HCT116 (cell line): ENCODE data around the gene SUGCT. TPM values are rescaled to one million over a fixed set of nuclear protein-coding genes. Genes with fewer than 3 reads are reported as not detected.

Experiments
- ATAC-seq: fragments of 200-7000 bp; cut with Tn5 transposase; 2 replicates; pipeline ENCODE4 v1.9.1; 2020; ENCODE audit warnings: mild to moderate bottlenecking, moderate library complexity
- BruUV-seq: library from RNA; stranded (reverse); fragments of 400-500 nt; replicated peaks from 2 replicates; lab custom pipeline; 2021; lab: Mats Ljungman, UMichigan
- CTCF ChIA-PET: fragments of 300-600 bp; sonication (Branson Sonifier 250); formaldehyde crosslinking; loops from one replicate; lab custom pipeline; 2021; ENCODE audit warnings: antibody characterized with exemption; lab: Charles Lee
- POLR2A ChIA-PET: fragments of 300-600, 350-600 bp; sonication (Branson Sonifier 250); formaldehyde crosslinking; loops from one replicate; lab custom pipeline; 2021; ENCODE audit warnings: antibody characterized with exemption; lab: Charles Lee
- RAD21 ChIA-PET, 2 experiments: fragments of 300-600 bp; sonication (Branson Sonifier 250); formaldehyde crosslinking; loops; one replicate each; lab custom pipeline; 2023; ENCODE audit warnings: low total read pairs in 2 of 2; ENCODE audit not compliant: uncharacterized antibody in 2 of 2, unreplicated experiment in 2 of 2, low non-redundant PET in 1 of 2; lab: Charles Lee
- DNase-seq: peaks from one replicate; pipeline ENCODE4 v3.0.0-alpha.2; 2010; ENCODE audit warnings: low read depth, low spot score
- H2AFZ ChIP-seq: fragments of 200-600 bp; shearing (Covaris generic), sonication (generic); 2 replicates; pipeline ENCODE4 v1.6.1; 2017; ENCODE audit warnings: low read depth, mixed run types, mixed read lengths, antibody characterized with exemption, low read length; ENCODE audit not compliant: poor library complexity, severe bottlenecking
- H3K27ac ChIP-seq: 2 replicates; pipeline ENCODE4 v1.5.1; 2012; ENCODE audit warnings: low read depth, low read length
- H3K27me3 ChIP-seq: fragments of 200-600 bp; sonication (generic); 2 replicates; pipeline ENCODE4 v1.6.1; 2016; ENCODE audit warnings: mixed run types, low read length, mixed read lengths; ENCODE audit not compliant: insufficient read depth
- H3K36me3 ChIP-seq, 2 experiments: fragments of 200-500 bp in 1 of 2; fragments of 200-600 bp in 1 of 2; sonication (Bioruptor generic) in 1 of 2; sonication (generic) in 1 of 2; 2 replicates each; pipeline versions ENCODE4 v1.5.1 to v1.6.1; 2014 to 2016; ENCODE audit warnings: low read length in 2 of 2, inconsistent platforms in 1 of 2, mixed read lengths in 1 of 2, mixed run types in 1 of 2; ENCODE audit not compliant: insufficient read depth in 2 of 2, control insufficient read depth in 1 of 2
- H3K4me1 ChIP-seq, 2 experiments: fragments of 200-600 bp in 1 of 2; sonication (generic) in 1 of 2; 2 replicates each; pipeline versions ENCODE4 v1.5.1 to v1.6.1; 2012 to 2017; ENCODE audit warnings: low read length in 2 of 2, inconsistent platforms in 1 of 2, mild to moderate bottlenecking in 1 of 2, mixed read lengths in 1 of 2, mixed run types in 1 of 2, moderate library complexity in 1 of 2; ENCODE audit not compliant: insufficient read depth in 2 of 2, control insufficient read depth in 1 of 2
- H3K4me2 ChIP-seq: fragments of 200-600 bp; sonication (generic); 2 replicates; pipeline ENCODE4 v1.6.1; 2017; ENCODE audit warnings: mixed run types, low read length, mixed read lengths
- H3K4me3 ChIP-seq, 2 experiments: fragments of 200-600 bp in 1 of 2; sonication (generic) in 1 of 2; replicated peaks in 1 of 2; 2 replicates each; pipeline ENCODE4 v1.5.1; 2011 to 2016; ENCODE audit warnings: low read length in 2 of 2, control low read depth in 1 of 2, low read depth in 1 of 2, mild to moderate bottlenecking in 1 of 2, mixed read lengths in 1 of 2, mixed run types in 1 of 2
- H3K79me2 ChIP-seq: fragments of 200-600 bp; sonication (generic); 2 replicates; pipeline ENCODE4 v1.6.1; 2017; ENCODE audit warnings: mild to moderate bottlenecking, mixed run types, low read length, moderate library complexity, mixed read lengths; ENCODE audit not compliant: insufficient read depth
- H3K9ac ChIP-seq: fragments of 200-600 bp; sonication (generic); 2 replicates; pipeline ENCODE4 v1.6.1; 2016; ENCODE audit warnings: low read length, mixed read lengths
- H3K9me2 ChIP-seq: fragments of 200-600 bp; sonication (generic), shearing (Covaris generic); 2 replicates; pipeline ENCODE4 v1.6.1; 2017; ENCODE audit warnings: mixed run types, mild to moderate bottlenecking, moderate library complexity; ENCODE audit not compliant: insufficient read depth
- H3K9me3 ChIP-seq, 2 experiments: fragments of 200-500 bp in 1 of 2; fragments of 200-600 bp in 1 of 2; sonication (Bioruptor generic) in 1 of 2; sonication (generic) in 1 of 2; 2 replicates each; pipeline ENCODE4 v1.6.1; 2014 to 2017; ENCODE audit warnings: low read length in 2 of 2, mixed read lengths in 2 of 2, inconsistent platforms in 1 of 2, low read depth in 1 of 2, mild to moderate bottlenecking in 1 of 2, mixed run types in 1 of 2, moderate library complexity in 1 of 2; ENCODE audit not compliant: control insufficient read depth in 1 of 2, insufficient read depth in 1 of 2
- H4K20me1 ChIP-seq: fragments of 200-600 bp; sonication (generic), shearing (Covaris generic); 2 replicates; pipeline ENCODE4 v1.6.1; 2017; ENCODE audit warnings: mixed run types, mild to moderate bottlenecking, moderate library complexity; ENCODE audit not compliant: insufficient read depth
- CEBPB ChIP-seq: IDR thresholded peaks from 2 replicates; pipeline ENCODE4 v1.6.1; 2012; ENCODE audit warnings: low read depth
- EGR1 ChIP-seq: IDR thresholded peaks from 2 replicates; pipeline ENCODE4 v1.6.1; 2012; ENCODE audit warnings: low read depth
- ELF1 ChIP-seq: IDR thresholded peaks from 2 replicates; pipeline ENCODE4 v1.6.1; 2012; ENCODE audit warnings: low read depth, borderline replicate concordance
- EZH2 ChIP-seq: fragments of 200-600 bp; sonication (generic); IDR thresholded peaks from 2 replicates; pipeline ENCODE4 v1.6.1; 2017; ENCODE audit warnings: antibody characterized with exemption, mixed run types
- FOSL1 ChIP-seq: IDR thresholded peaks from 2 replicates; pipeline ENCODE4 v1.6.1; 2012; ENCODE audit warnings: low read depth
- JUND ChIP-seq: IDR thresholded peaks from 2 replicates; pipeline ENCODE4 v1.6.1; 2012
- POLR2AphosphoS5 ChIP-seq: IDR thresholded peaks from 2 replicates; pipeline ENCODE4 v1.6.1; 2011; ENCODE audit warnings: mild to moderate bottlenecking, low read depth, low read length, moderate library complexity
- RAD21 ChIP-seq: IDR thresholded peaks from 2 replicates; pipeline ENCODE4 v1.6.1; 2012; ENCODE audit warnings: low read depth, mild to moderate bottlenecking
- SIN3A ChIP-seq: IDR thresholded peaks from 2 replicates; pipeline ENCODE4 v1.6.1; 2012; ENCODE audit warnings: low read depth
- SP1 ChIP-seq: IDR thresholded peaks from 2 replicates; pipeline ENCODE4 v1.6.1; 2012; ENCODE audit warnings: low read depth
- SRF ChIP-seq: IDR thresholded peaks from 2 replicates; pipeline ENCODE4 v1.6.1; 2012; ENCODE audit warnings: low read depth
- TCF7L2 ChIP-seq: IDR thresholded peaks from 2 replicates; pipeline ENCODE4 v1.7.0; 2011; ENCODE audit warnings: borderline replicate concordance, inconsistent platforms; ENCODE audit not compliant: insufficient read depth, insufficient read length; ENCODE audit errors: extremely low read depth
- YY1 ChIP-seq: IDR thresholded peaks from 2 replicates; pipeline ENCODE4 v1.6.1; 2011; ENCODE audit warnings: low read length, low read depth, moderate library complexity, mild to moderate bottlenecking; ENCODE audit not compliant: insufficient replicate concordance; ENCODE audit errors: extremely low read depth
- ZFX ChIP-seq: fragments of 450-650 bp; IDR thresholded peaks from 2 replicates; pipeline ENCODE4 v1.6.1; 2017
- ZNF274 ChIP-seq: fragments of 200-500 bp; sonication (Bioruptor generic); IDR thresholded peaks from 2 replicates; pipeline ENCODE4 v1.6.1; 2014; ENCODE audit warnings: mild to moderate bottlenecking, low read depth, low read length, inconsistent platforms
- intact Hi-C: fragments of 100-400 bp; cut with micrococcal nuclease; formaldehyde crosslinking; loops from 2 replicates; pipeline ENCODE4 v1.10.0; 2022
- total RNA-seq: library from RNA; stranded (reverse); gene quantifications from one replicate; pipeline ENCODE4 v1.2.1, GENCODE V29; 2021; ENCODE audit not compliant: unreplicated experiment
- TF ChIP-seq, protein P1 (sequence below): IDR thresholded peaks from 2 replicates; pipeline ENCODE4 v1.6.1; 2012
- TF ChIP-seq, protein P2 (sequence below): IDR thresholded peaks from 2 replicates; pipeline ENCODE4 v1.6.1; 2011; ENCODE audit warnings: mild to moderate bottlenecking, low read length, moderate library complexity; ENCODE audit not compliant: insufficient replicate concordance; ENCODE audit errors: extremely low read depth
- TF ChIP-seq, protein P3 (sequence below), 3 experiments: fragments of 200-600 bp in 1 of 3; sonication (generic) in 1 of 3; IDR thresholded peaks in 2 of 3; conservative IDR thresholded peaks in 1 of 3; 2 replicates each; pipeline ENCODE4 v1.5.1; 2012 to 2017; ENCODE audit warnings: low read depth in 2 of 3, low read length in 2 of 3, antibody characterized with exemption in 1 of 3, borderline replicate concordance in 1 of 3, control low read depth in 1 of 3, mild to moderate bottlenecking in 1 of 3, mixed read lengths in 1 of 3, mixed run types in 1 of 3, moderate library complexity in 1 of 3; ENCODE audit not compliant: insufficient read depth in 1 of 3
- TF ChIP-seq, protein P4 (sequence below): IDR thresholded peaks from 2 replicates; pipeline ENCODE4 v1.6.1; 2012
- TF ChIP-seq, protein P5 (sequence below): IDR thresholded peaks from 2 replicates; pipeline ENCODE4 v1.6.1; 2012; ENCODE audit warnings: low read depth

SUGCT gene
- total RNA-seq, 1 experiment from 2014 or later = 4.4 TPM

DNA sequence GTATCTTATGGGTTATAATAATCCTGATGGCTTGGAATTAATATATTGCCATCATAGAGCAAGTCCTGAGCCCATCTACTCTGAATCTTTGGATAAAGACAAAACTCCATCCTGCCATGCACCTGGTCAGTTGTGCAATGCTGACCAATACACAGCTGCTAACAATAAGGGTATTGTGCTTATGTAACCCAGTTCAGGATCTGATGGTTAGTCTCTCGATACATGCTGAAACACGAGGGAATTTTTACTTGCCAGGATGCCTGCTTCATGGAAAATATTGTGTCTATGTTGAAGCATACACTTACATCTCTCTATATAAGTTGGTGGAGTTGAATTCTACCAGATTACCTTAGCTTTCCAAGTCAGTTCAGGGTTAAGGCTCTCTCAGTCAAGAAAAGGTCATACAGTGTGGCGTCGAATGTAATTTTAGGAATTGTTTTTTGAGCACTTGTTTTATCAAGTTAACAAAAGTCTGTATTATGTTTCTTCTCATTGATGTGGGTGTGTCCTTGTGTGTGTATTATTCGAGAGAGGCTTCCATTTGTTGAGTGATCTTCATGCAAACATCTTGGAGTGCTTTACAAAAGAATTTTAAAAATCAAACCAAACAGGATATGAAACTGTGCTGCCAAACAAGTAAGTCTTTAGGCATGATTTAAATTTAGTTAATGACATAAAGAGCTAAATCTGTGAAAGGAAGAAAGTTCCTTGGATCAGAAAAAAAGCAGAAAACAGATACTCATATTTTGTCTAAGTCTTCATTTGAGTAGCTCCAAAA lies 449.1 kb downstream of the SUGCT start:
- H3K4me2 ChIP-seq = no peak overlapping the region
- POLR2A ChIA-PET = no interaction called here
- no peak overlapping the region for H3K4me3 ChIP-seq
- ATAC-seq = no peak
- TF ChIP-seq YY1 (no peak), FOSL1 (no peak), SP1 (no peak), ELF1 (no peak), EZH2 (no peak), POLR2AphosphoS5 (no peak), JUND (no peak), ZNF274 (no peak), EGR1 (no peak), TCF7L2 (no peak), SIN3A (no peak), ZFX (no peak), CEBPB (no peak), RAD21 (no peak), SRF (no peak)
- TF ChIP-seq, protein P1, sequence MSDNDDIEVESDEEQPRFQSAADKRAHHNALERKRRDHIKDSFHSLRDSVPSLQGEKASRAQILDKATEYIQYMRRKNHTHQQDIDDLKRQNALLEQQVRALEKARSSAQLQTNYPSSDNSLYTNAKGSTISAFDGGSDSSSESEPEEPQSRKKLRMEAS = no peak
- TF ChIP-seq, protein P2, sequence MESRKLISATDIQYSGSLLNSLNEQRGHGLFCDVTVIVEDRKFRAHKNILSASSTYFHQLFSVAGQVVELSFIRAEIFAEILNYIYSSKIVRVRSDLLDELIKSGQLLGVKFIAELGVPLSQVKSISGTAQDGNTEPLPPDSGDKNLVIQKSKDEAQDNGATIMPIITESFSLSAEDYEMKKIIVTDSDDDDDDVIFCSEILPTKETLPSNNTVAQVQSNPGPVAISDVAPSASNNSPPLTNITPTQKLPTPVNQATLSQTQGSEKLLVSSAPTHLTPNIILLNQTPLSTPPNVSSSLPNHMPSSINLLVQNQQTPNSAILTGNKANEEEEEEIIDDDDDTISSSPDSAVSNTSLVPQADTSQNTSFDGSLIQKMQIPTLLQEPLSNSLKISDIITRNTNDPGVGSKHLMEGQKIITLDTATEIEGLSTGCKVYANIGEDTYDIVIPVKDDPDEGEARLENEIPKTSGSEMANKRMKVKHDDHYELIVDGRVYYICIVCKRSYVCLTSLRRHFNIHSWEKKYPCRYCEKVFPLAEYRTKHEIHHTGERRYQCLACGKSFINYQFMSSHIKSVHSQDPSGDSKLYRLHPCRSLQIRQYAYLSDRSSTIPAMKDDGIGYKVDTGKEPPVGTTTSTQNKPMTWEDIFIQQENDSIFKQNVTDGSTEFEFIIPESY = no peak
- TF ChIP-seq, protein P3, sequence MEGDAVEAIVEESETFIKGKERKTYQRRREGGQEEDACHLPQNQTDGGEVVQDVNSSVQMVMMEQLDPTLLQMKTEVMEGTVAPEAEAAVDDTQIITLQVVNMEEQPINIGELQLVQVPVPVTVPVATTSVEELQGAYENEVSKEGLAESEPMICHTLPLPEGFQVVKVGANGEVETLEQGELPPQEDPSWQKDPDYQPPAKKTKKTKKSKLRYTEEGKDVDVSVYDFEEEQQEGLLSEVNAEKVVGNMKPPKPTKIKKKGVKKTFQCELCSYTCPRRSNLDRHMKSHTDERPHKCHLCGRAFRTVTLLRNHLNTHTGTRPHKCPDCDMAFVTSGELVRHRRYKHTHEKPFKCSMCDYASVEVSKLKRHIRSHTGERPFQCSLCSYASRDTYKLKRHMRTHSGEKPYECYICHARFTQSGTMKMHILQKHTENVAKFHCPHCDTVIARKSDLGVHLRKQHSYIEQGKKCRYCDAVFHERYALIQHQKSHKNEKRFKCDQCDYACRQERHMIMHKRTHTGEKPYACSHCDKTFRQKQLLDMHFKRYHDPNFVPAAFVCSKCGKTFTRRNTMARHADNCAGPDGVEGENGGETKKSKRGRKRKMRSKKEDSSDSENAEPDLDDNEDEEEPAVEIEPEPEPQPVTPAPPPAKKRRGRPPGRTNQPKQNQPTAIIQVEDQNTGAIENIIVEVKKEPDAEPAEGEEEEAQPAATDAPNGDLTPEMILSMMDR (IDR thresholded peaks at IDR 0.05 in 2 of 3, conservative IDR thresholded peaks at IDR 0.05 in 1 of 3; ENCODE audit: borderline replicate concordance in 1 of 3, insufficient read depth in 1 of 3, low read depth in 2 of 3, low read length in 2 of 3) = no peak
- TF ChIP-seq, protein P4, sequence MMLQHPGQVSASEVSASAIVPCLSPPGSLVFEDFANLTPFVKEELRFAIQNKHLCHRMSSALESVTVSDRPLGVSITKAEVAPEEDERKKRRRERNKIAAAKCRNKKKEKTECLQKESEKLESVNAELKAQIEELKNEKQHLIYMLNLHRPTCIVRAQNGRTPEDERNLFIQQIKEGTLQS = no peak
- TF ChIP-seq, protein P5, sequence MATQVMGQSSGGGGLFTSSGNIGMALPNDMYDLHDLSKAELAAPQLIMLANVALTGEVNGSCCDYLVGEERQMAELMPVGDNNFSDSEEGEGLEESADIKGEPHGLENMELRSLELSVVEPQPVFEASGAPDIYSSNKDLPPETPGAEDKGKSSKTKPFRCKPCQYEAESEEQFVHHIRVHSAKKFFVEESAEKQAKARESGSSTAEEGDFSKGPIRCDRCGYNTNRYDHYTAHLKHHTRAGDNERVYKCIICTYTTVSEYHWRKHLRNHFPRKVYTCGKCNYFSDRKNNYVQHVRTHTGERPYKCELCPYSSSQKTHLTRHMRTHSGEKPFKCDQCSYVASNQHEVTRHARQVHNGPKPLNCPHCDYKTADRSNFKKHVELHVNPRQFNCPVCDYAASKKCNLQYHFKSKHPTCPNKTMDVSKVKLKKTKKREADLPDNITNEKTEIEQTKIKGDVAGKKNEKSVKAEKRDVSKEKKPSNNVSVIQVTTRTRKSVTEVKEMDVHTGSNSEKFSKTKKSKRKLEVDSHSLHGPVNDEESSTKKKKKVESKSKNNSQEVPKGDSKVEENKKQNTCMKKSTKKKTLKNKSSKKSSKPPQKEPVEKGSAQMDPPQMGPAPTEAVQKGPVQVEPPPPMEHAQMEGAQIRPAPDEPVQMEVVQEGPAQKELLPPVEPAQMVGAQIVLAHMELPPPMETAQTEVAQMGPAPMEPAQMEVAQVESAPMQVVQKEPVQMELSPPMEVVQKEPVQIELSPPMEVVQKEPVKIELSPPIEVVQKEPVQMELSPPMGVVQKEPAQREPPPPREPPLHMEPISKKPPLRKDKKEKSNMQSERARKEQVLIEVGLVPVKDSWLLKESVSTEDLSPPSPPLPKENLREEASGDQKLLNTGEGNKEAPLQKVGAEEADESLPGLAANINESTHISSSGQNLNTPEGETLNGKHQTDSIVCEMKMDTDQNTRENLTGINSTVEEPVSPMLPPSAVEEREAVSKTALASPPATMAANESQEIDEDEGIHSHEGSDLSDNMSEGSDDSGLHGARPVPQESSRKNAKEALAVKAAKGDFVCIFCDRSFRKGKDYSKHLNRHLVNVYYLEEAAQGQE = no peak
- H3K4me1 ChIP-seq = no peaks in the 10 kb centered on the region
- no peaks in the 10 kb centered on the region for H3K79me2 ChIP-seq
- no TSS peak for BruUV-seq
- DNase-seq = no peak
- intact Hi-C loops = no loop called here
- no peaks in the 10 kb centered on the region for H3K9me3 ChIP-seq
- no peaks in the 10 kb centered on the region for H3K9me2 ChIP-seq
- no peaks in the 10 kb centered on the region for H4K20me1 ChIP-seq
- no peak overlapping the region for H3K9ac ChIP-seq
- H2AFZ ChIP-seq = no peak overlapping the region
- RAD21 ChIA-PET = no interaction called here
- CTCF ChIA-PET = no interaction called here
- no peaks in the 10 kb centered on the region for H3K27me3 ChIP-seq
- no peaks in the 10 kb centered on the region for H3K36me3 ChIP-seq
- H3K27ac ChIP-seq = no peak overlapping the region
